Sigmoid colon (tissue), 7 donors: ENCODE measurements around the gene DPYSL4. TPM values are rescaled to one million over a fixed set of nuclear protein-coding genes. Genes with fewer than 3 reads are reported as not detected.

ENCODE experiments used
- DNase-seq: peaks from one replicate; pipeline ENCODE4 v3.0.0-alpha.2; 2019
- H3K27ac ChIP-seq, 4 donors: fragments of 200-600 bp; sonication (generic); one replicate each; pipeline ENCODE4 v1.5.1; 2016 to 2019; ENCODE audit warnings: mild to moderate bottlenecking in 1 of 4
- H3K27me3 ChIP-seq, 3 donors: fragments of 200-600 bp; sonication (generic); one replicate each; pipeline ENCODE4 v1.5.1; 2019; ENCODE audit warnings: mild to moderate bottlenecking in 1 of 3
- H3K36me3 ChIP-seq, 4 donors: fragments of 200-600 bp; sonication (generic); one replicate each; pipeline ENCODE4 v1.5.1; 2016 to 2019
- H3K4me1 ChIP-seq, 4 donors: fragments of 200-600 bp; sonication (generic); one replicate each; pipeline ENCODE4 v1.5.1; 2017 to 2019
- H3K4me3 ChIP-seq, 4 donors: fragments of 200-600 bp; sonication (generic); one replicate each; pipeline ENCODE4 v1.5.1; 2017 to 2019; ENCODE audit warnings: mild to moderate bottlenecking in 2 of 4, moderate library complexity in 1 of 4
- H3K9me3 ChIP-seq, 4 donors: fragments of 200-600 bp in 3 of 4; sonication (generic) in 3 of 4; one replicate each; pipeline versions ENCODE4 v1.5.1 to v1.6.1; 2013 to 2019
- CTCF ChIP-seq, 4 experiments: fragments of 450-650 bp in 3 of 4; fragments of 200-600 bp in 1 of 4; IDR thresholded peaks; one replicate each; pipeline ENCODE4 v1.5.1; 2016 to 2019; ENCODE audit warnings: antibody characterized with exemption in 4 of 4, mild to moderate bottlenecking in 3 of 4, moderate library complexity in 2 of 4
- EP300 ChIP-seq, 4 donors: sonication (generic); formaldehyde crosslinking; IDR thresholded peaks; one replicate each; pipeline ENCODE4 v1.6.1; 2017; ENCODE audit warnings: antibody characterized with exemption in 4 of 4
- POLR2A ChIP-seq, 2 donors: fragments of 450-650 bp; IDR thresholded peaks; one replicate each; pipeline ENCODE4 v1.6.1; 2016; ENCODE audit warnings: antibody characterized with exemption in 2 of 2, mild to moderate bottlenecking in 2 of 2, moderate library complexity in 2 of 2
- POLR2AphosphoS5 ChIP-seq, 4 donors: sonication (generic); formaldehyde crosslinking; IDR thresholded peaks; one replicate each; pipeline ENCODE4 v1.6.1; 2017; ENCODE audit warnings: antibody characterized with exemption in 4 of 4
- WGBS, 2 donors: extraction: QIAGEN DNeasy Blood & Tissue Kit; methylation state at CpG; one replicate each; pipeline ENCODE4 v1.1.7; 2013; 5-methylcytosine and 5-hydroxymethylcytosine counted together
- intact Hi-C: fragments of 100-400 bp; cut with DNase I; formaldehyde crosslinking; loops from one replicate; pipeline ENCODE4 v1.15.1; 2023
- polyA plus RNA-seq, 3 donors: library from polyadenylated mRNA; stranded (reverse); fragments of 200-250 nt; gene quantifications; one replicate each; pipeline ENCODE4 v1.2.3, GENCODE V29; 2013
- total RNA-seq, 4 donors: library from RNA; depleted of rRNA; stranded (reverse); fragments of >200 nt; gene quantifications; one replicate each; pipeline ENCODE4 v1.1.0, GENCODE V29; 2016
- donor health status: healthy with polysubstance abuse.
- donor health status: Bipolar disorder and iron deficiency.
- donor health status: healthy.

Gene DPYSL4
- total and polyA plus RNA-seq, 7 donors, result under 0.01 to 1.9 (median 0.63) TPM; not detected in 1

GRCh38 chr10:132169031-132169765 is 17.6 kb upstream of the DPYSL4 start:
- Histone ChIP-seq H3K27me3 (peaks cover 0 to 6% (median 4%) of the 10 kb centered on the region in 3 donors), H3K9me3 (no peaks in the 10 kb centered on the region), H3K4me1 (no peaks in the 10 kb centered on the region), H3K27ac (no peak overlapping the region), H3K4me3 (no peak overlapping the region), H3K36me3 (peaks cover 0 to 28% (median 0%) of the 10 kb centered on the region in 4 donors)
- 89% methylated on average over 42 of the region's 42 CpGs for WGBS, 2 donors
- intact Hi-C loops, result no loop called here
- no peak for TF ChIP-seq CTCF (IDR thresholded peaks at IDR 0.05)
- TF ChIP-seq POLR2AphosphoS5 (IDR thresholded peaks at IDR 0.05), result no peak
- no peak for TF ChIP-seq EP300 (IDR thresholded peaks at IDR 0.05)
- TF ChIP-seq POLR2A (IDR thresholded peaks at IDR 0.05), result no peak
- DNase-seq, result no peak

GRCh38 chr10:132169766-132170560 is 16.8 kb upstream of the DPYSL4 start:
- Histone ChIP-seq H3K36me3 (peaks cover 0 to 28% (median 0%) of the 10 kb centered on the region in 4 donors), H3K4me3 (no peak overlapping the region), H3K4me1 (no peaks in the 10 kb centered on the region), H3K27me3 (peaks cover 0 to 6% (median 4%) of the 10 kb centered on the region in 3 donors), H3K9me3 (no peaks in the 10 kb centered on the region), H3K27ac (no peak overlapping the region)
- DNase-seq, result no peak
- no peak for TF ChIP-seq POLR2AphosphoS5 (IDR thresholded peaks at IDR 0.05)
- no peak for TF ChIP-seq CTCF (IDR thresholded peaks at IDR 0.05)
- no peak for TF ChIP-seq EP300 (IDR thresholded peaks at IDR 0.05)
- no peak for TF ChIP-seq POLR2A (IDR thresholded peaks at IDR 0.05)
- WGBS, 2 donors, result 87% methylated on average over 46 of the region's 46 CpGs
- intact Hi-C loops, result no loop called here

- H3K4me1 ChIP-seq, result peaks cover 0 to 2% (median under 1%) of the 10 kb centered on the region in 4 donors
- no peak overlapping the region for H3K27ac ChIP-seq
- peaks cover 0 to 24% (median 0%) of the 10 kb centered on the region in 4 donors for H3K36me3 ChIP-seq
- no peak overlapping the region for H3K4me3 ChIP-seq
- WGBS, 2 donors, result 76 to 78% methylated on average over 36 of the region's 36 CpGs
- intact Hi-C loops, result no loop called here
- TF ChIP-seq EP300 (IDR thresholded peaks at IDR 0.05) (no peak), POLR2AphosphoS5 (IDR thresholded peaks at IDR 0.05) (no peak), CTCF (IDR thresholded peaks at IDR 0.05) (no peak), POLR2A (IDR thresholded peaks at IDR 0.05) (no peak)
- no peaks in the 10 kb centered on the region for H3K9me3 ChIP-seq
- H3K27me3 ChIP-seq, result peaks cover 0 to 12% (median 4%) of the 10 kb centered on the region in 3 donors
- no peak for DNase-seq
Observed at GRCh38 chr10:132170561-132171361, 16.0 kb upstream of the DPYSL4 start.

GRCh38 chr10:132172091-132173066 is 14.4 kb upstream of the DPYSL4 start:
- no peak for DNase-seq
- Histone ChIP-seq H3K27me3 (peaks cover 0 to 28% (median 10%) of the 10 kb centered on the region in 3 donors), H3K9me3 (no peaks in the 10 kb centered on the region), H3K27ac (no peak overlapping the region), H3K4me1 (peaks cover 0 to 14% (median 4%) of the 10 kb centered on the region in 4 donors), H3K4me3 (no peak overlapping the region), H3K36me3 (peaks cover 0 to 24% (median 0%) of the 10 kb centered on the region in 4 donors)
- TF ChIP-seq POLR2AphosphoS5 (IDR thresholded peaks at IDR 0.05) (no peak), POLR2A (IDR thresholded peaks at IDR 0.05) (no peak), EP300 (IDR thresholded peaks at IDR 0.05) (no peak), CTCF (IDR thresholded peaks at IDR 0.05) (no peak)
- WGBS, 2 donors, result 54 to 58% methylated on average over 26 of the region's 26 CpGs
- intact Hi-C loops, result no loop called here
